ENCODE data around the gene ZBTB49. TPM values are rescaled to one million over a fixed set of nuclear protein-coding genes. Genes with fewer than 3 reads are reported as not detected.

Gene ZBTB49
- total and polyA plus RNA-seq, 2 of the 4 experiments (the other 2 are of a cell fraction) = 3.2 to 4.8 TPM

DNA sequence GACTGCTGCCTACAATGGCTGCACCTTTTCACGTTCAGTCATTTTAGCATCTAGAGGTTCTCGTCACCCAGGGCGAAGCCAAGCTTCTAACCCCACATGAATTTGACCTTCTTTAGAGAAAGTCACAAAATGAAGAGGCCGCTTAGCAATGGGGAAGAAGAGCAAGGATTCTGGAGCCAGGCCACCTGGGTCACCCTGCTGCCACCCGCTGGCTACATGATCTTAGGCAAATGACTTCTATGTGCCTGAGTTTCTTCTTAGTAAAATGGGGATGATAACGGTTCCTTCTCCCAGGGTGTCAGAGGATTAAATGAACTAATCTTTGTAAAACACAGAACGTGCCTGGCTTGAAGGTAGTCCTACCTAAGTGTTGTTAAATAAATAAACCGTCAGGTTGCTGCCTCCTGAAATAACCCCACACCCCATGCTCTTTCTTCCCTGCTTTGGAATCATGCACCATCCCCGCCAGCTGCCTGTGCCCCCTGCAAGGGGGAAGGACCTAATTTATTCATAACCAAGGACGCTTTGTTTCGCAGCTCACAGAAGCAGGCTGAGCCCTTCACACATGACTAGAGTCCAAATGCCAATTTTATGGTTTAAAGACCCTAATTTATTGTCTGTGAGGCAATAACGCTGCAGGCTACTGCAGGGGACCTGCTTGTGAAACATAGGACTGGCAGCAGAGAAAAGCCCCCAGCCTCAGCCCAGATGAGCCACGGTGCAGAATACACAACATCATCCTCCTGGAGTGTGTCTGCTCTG is 68.2 kb downstream of the ZBTB49 start:
- Histone ChIP-seq H3K56ac (ENCODE audit: extremely low read depth, insufficient read depth, low read length) (no peak overlapping the region), H3K9ac (ENCODE audit: low read depth, low read length) (no peak overlapping the region), H2AK5ac (ENCODE audit: low read depth, low read length) (no peak overlapping the region), H2BK120ac (ENCODE audit: low read depth, low read length) (no peak overlapping the region), H2AFZ (replicated peaks; ENCODE audit: low read length, poor library complexity) (no peak overlapping the region), H3K4me2 (ENCODE audit: low read depth, low read length) (no peak overlapping the region), H2AK9ac (replicated peaks; ENCODE audit: low read depth, low read length, poor library complexity) (no peak overlapping the region), H4K8ac (ENCODE audit: low read depth in 2 of 2, low read length in 2 of 2) (no peak overlapping the region), H4K91ac (ENCODE audit: insufficient read depth, low read depth, low read length) (no peak overlapping the region), H3K27ac (ENCODE audit: insufficient read depth, low read length) (no peak overlapping the region), H3K9me3 (ENCODE audit: control insufficient read depth, insufficient read depth, low read length) (no peaks in the 10 kb centered on the region), H3K4ac (ENCODE audit: low read depth, low read length) (no peak overlapping the region), H3K23ac (ENCODE audit: low read depth, low read length) (no peak overlapping the region), H3K27me3 (ENCODE audit: control insufficient read depth, insufficient read depth, low read length) (peaks cover 46% of the 10 kb centered on the region), H2BK15ac (ENCODE audit: low read depth, low read length) (no peak overlapping the region), H3K18ac (ENCODE audit: low read depth, low read length) (no peak overlapping the region), H2BK5ac (ENCODE audit: low read depth, low read length, poor library complexity, severe bottlenecking) (no peak overlapping the region), H4K5ac (ENCODE audit: low read depth, low read length) (no peak overlapping the region), H3K36me3 (ENCODE audit: control insufficient read depth, insufficient read depth, low read length) (no peaks in the 10 kb centered on the region), H3K4me1 (ENCODE audit: control insufficient read depth, insufficient read depth, low read length) (no peaks in the 10 kb centered on the region), H3K79me1 (ENCODE audit: low read depth in 1 of 2, low read length in 2 of 2) (no peaks in the 10 kb centered on the region), H3K4me3 (ENCODE audit: insufficient read depth, low read depth, low read length) (no peak overlapping the region), H3K14ac (replicated peaks; ENCODE audit: low read depth, low read length) (no peak overlapping the region), H2BK20ac (ENCODE audit: low read depth, low read length) (no peak overlapping the region), H3K9me1 (ENCODE audit: insufficient read depth, low read length) (no peaks in the 10 kb centered on the region), H4K20me1 (ENCODE audit: insufficient read depth, low read length) (no peaks in the 10 kb centered on the region)
- no TSS peak for BruUV-seq (replicated peaks)
- no peak for DNase-seq
- CTCF ChIA-PET = no interaction called here
- TF ChIP-seq MXI1 (IDR thresholded peaks at IDR 0.05; ENCODE audit: borderline replicate concordance, low read depth, low read length) (no peak), USF2 (IDR thresholded peaks at IDR 0.05; ENCODE audit: low read depth, low read length) (no peak), FOS (IDR thresholded peaks at IDR 0.05; ENCODE audit: low read depth, low read length) (no peak), SMC3 (IDR thresholded peaks at IDR 0.05; ENCODE audit: low read depth, low read length) (no peak), NFE2L2 (IDR thresholded peaks at IDR 0.05; ENCODE audit: low read depth, low read length) (no peak), RFX5 (IDR thresholded peaks at IDR 0.05; ENCODE audit: low read depth, low read length) (no peak)
- WGBS, 2 experiments (ENCODE audit: extremely low coverage in 2 of 2, insufficient read length in 1 of 2) = 100% methylated on average over 1 of the region's 13 CpGs; no CpG with 5 or more reads in 1 of the 2 experiments
- dilution Hi-C loops (cut with HindIII; ENCODE audit: low sequenced_read_pairs, unreplicated experiment) = no loop called here
- POLR2A ChIA-PET (ENCODE audit: unreplicated experiment) = no interaction called here
- no peak for ATAC-seq (ENCODE audit: low read depth)
- in situ Hi-C loops (cut with MboI; ENCODE audit: low sequenced_read_pairs) = no loop called here
- intact Hi-C loops (cut with micrococcal nuclease) = no loop called here

All from IMR-90 (cell line).